Activated naive CD8-positive, alpha-beta T cell (primary cell): ENCODE results near the gene PAX8.

ENCODE experiments used
- H3K27ac Mint-ChIP-seq: one replicate; pipeline ENCODE4 v1.8.0; 2021; ENCODE audit warnings: mixed read lengths
- H3K27me3 Mint-ChIP-seq: one replicate; pipeline ENCODE4 v1.8.0; 2021; ENCODE audit warnings: mixed read lengths
- H3K36me3 Mint-ChIP-seq: one replicate; pipeline ENCODE4 v1.8.0; 2021; ENCODE audit warnings: mixed read lengths
- H3K4me1 Mint-ChIP-seq: one replicate; pipeline ENCODE4 v1.8.0; 2021; ENCODE audit warnings: low read depth, mixed read lengths
- H3K4me3 Mint-ChIP-seq: one replicate; pipeline ENCODE4 v1.8.0; 2021; ENCODE audit warnings: mild to moderate bottlenecking, mixed read lengths
- H3K9me3 Mint-ChIP-seq: one replicate; pipeline ENCODE4 v1.8.0; 2021; ENCODE audit warnings: low read depth, mixed read lengths

Gene PAX8

DNA sequence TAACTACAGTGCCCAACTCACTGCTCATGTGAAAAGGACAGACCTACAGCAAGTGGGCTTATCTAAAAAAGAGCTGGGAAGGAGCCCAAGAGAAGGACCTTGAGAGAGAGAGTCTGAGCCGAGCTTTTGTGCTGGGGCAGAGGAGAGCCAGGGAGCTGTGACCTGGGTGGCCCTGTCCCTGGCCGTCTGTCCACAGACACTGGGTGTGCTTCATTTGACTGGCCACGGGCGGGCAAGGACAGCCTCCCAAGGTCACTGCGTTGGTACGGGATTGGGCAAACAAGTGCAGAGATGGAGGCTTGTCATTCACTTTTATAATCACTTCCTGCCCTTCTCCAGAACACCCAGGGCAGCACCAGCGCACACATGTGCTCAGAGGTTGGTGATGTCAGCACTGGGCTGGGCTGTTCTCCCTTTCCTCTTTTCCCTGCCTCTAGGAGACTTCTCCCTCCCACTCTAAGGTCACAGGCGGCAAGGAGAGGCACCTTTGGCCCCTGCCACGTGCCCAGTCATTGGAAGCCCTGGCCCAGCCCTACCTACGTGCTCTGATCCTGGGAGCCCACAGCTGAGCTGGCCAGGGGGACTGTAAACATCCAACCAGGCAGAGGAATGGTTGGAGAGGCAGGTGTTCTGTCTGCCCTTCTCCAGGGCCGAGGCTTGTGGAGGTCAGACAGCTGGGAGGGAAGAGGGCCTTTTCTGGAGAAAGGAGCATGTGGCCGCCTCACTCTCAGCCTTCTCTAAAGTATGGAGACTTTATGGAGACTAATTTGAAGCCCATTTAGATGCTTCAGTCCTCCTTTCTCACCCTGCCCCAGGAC lies 111.4 kb downstream of the PAX8 start:
- peak overlapping the region; percentile 99 for H3K27ac Mint-ChIP-seq
- no peaks in the 10 kb centered on the region for H3K27me3 Mint-ChIP-seq
- peaks cover 77% of the 10 kb centered on the region for H3K4me1 Mint-ChIP-seq
- H3K36me3 Mint-ChIP-seq, result peaks cover 4% of the 10 kb centered on the region
- no peaks in the 10 kb centered on the region for H3K9me3 Mint-ChIP-seq
- H3K4me3 Mint-ChIP-seq, result peak overlapping the region; percentile 75

- Mint-ChIP-seq H3K9me3 (no peaks in the 10 kb centered on the region), H3K27ac (peak overlapping the region; percentile 99), H3K4me3 (no peak overlapping the region), H3K4me1 (peaks cover 67% of the 10 kb centered on the region), H3K36me3 (peaks cover 3% of the 10 kb centered on the region), H3K27me3 (no peaks in the 10 kb centered on the region)
Measured at GRCh38 chr2:113166187-113166645, 112.5 kb downstream of the PAX8 start.
